ENCODE results near the gene FBXL19.

FBXL19 gene

DNA sequence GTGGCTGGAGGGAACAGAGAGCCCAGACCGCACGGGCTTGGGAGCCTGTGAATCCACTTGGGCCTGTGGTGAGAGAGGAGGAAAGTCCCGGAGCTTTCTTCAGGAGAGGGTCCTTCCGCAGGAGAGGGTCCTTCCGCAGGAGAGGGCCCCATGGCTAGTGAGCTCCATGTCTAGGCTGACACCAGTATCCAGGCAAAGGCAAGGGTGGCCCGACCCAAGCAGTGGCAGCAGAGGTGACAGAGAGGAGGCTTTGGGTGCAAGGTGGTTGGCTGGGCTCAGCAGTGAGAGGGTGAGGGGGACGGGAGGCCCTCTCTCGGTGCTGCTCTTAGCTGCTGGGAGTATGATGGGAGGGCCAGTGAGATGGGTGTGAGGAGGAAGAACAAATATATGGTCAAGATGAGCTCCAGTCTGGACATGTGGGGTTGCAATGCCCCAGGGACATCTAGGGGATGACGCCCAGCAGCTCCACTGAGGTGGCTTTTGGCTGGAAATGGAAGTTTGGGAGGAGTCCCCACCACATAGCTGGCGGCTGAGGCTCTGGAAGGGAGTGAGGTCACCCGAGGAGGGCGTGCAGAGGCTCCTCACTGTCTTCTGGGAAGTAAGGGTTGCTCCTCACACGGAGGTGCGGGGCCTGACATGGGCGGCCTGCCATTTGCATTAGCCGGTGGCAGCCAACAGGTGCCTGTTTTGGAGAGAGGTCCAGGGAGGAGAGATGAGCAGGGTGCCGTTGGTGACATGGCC, 59.3 kb downstream of the FBXL19 start:
- Mint-ChIP-seq H3K36me3 (ENCODE audit: low read depth) (peaks cover 27% of the 10 kb centered on the region), H3K27ac (peak overlapping the region in 1 of 3 experiments; percentile 3), H3K27me3 (ENCODE audit: low read depth) (no peaks in the 10 kb centered on the region), H3K4me3 (no peak overlapping the region), H3K9me3 (no peaks in the 10 kb centered on the region), H3K4me1 (no peaks in the 10 kb centered on the region)
- TF ChIP-seq, protein P1, sequence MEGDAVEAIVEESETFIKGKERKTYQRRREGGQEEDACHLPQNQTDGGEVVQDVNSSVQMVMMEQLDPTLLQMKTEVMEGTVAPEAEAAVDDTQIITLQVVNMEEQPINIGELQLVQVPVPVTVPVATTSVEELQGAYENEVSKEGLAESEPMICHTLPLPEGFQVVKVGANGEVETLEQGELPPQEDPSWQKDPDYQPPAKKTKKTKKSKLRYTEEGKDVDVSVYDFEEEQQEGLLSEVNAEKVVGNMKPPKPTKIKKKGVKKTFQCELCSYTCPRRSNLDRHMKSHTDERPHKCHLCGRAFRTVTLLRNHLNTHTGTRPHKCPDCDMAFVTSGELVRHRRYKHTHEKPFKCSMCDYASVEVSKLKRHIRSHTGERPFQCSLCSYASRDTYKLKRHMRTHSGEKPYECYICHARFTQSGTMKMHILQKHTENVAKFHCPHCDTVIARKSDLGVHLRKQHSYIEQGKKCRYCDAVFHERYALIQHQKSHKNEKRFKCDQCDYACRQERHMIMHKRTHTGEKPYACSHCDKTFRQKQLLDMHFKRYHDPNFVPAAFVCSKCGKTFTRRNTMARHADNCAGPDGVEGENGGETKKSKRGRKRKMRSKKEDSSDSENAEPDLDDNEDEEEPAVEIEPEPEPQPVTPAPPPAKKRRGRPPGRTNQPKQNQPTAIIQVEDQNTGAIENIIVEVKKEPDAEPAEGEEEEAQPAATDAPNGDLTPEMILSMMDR (IDR thresholded peaks at IDR 0.05; ENCODE audit: unreplicated experiment in 3 of 3): no peak

- H3K27me3 Mint-ChIP-seq (ENCODE audit: low read depth): no peaks in the 10 kb centered on the region
- peaks cover 26% of the 10 kb centered on the region for H3K36me3 Mint-ChIP-seq (ENCODE audit: low read depth)
- no peak overlapping the region for H3K4me3 Mint-ChIP-seq
- no peaks in the 10 kb centered on the region for H3K9me3 Mint-ChIP-seq
- no peaks in the 10 kb centered on the region for H3K4me1 Mint-ChIP-seq
- H3K27ac Mint-ChIP-seq: no peak overlapping the region
- TF ChIP-seq, protein P1 (IDR thresholded peaks at IDR 0.05; ENCODE audit: unreplicated experiment in 3 of 3): no peak
Measured at GRCh38 chr16:30983289-30983889, 60.0 kb downstream of the FBXL19 start.

DNA sequence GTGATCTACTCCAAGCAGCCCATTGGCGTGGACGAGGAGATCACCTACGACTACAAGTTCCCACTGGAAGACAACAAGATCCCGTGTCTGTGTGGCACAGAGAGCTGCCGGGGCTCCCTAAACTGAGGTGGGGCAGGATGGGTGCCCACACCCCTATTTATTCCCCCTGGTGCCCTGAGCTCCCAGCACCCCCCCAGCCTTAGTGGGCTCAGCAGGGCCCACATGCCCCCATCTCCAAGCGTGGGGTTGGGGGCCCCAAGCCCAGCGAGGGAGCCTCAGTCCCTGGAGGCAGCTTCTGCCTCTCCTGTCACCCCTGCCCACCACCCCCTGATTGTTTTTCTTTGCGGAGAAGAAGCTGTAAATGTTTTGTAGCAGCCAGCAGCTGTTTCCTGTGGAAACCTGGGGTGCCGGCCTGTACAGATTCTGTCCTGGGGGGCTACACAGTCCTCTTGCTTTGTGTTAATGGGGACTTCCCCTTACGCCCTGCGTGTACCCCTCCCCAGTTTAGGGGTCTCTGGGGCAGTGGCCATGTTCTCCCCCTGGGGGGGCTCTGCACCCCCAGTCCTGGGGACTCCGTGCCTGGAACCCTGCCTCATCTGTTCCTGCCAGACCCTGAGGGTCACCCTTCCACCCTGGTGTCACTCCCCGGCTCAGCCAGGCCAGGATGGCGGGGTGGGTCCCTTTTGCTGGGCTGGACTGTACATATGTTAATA, 60.7 kb downstream of the FBXL19 start:
- Mint-ChIP-seq H3K36me3 (ENCODE audit: low read depth) (peaks cover 22% of the 10 kb centered on the region), H3K9me3 (no peaks in the 10 kb centered on the region), H3K27me3 (ENCODE audit: low read depth) (no peaks in the 10 kb centered on the region), H3K4me3 (no peak overlapping the region), H3K27ac (no peak overlapping the region), H3K4me1 (no peaks in the 10 kb centered on the region)
- TF ChIP-seq, protein P1 (IDR thresholded peaks at IDR 0.05; ENCODE audit: unreplicated experiment in 3 of 3): no peak

DNA sequence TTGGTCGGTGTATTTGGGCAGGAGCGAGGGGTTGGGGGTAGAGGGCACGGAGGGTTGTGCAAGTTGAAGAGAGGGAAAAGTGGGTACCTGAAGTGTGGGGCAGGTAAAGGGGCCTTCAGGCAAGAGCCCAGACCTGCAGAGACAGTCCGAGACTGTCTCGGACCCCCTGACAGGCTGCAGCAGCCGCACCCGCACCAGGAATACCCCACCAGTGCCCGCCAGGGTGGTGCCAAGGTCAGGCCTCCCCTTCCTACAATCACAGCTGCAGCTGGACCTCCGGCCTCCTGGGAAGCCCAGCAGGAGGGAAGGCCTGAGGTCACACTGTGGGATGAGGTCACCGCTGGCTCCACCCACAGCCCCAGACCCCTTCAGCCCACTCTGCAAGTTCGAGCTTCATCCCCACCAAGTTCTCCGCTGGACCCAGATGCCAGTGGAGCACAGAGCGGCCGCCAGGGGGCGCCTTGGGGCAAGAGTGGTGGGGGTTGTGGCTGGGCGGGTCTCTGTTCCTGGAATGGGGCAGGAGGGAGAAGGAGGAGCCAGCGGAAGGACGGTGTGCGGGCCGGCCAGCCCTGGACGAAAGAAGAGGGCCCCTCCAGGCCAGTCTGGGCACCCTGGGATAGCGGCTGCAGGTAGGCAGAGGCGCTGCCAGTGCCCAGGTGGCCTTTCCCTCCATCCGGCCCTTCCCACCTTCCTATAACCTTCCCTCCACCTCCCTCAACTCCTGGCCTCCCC, 61.5 kb downstream of the FBXL19 start, which contains the start of gene HSD3B7:
Gene HSD3B7 (plus strand): TSS at position 539 of the 732 bp plus-strand sequence. CDS start 452 bp downstream, outside the sequence.
- Mint-ChIP-seq H3K27ac (peak within 1 kb of the TSS in 2 of 3 experiments; percentile 31 to 45), H3K4me1 (no peaks in the 10 kb centered on the region), H3K27me3 (ENCODE audit: low read depth) (no peaks in the 10 kb centered on the region), H3K4me3 (peak within 1 kb of the TSS; percentile 65 to 80 (median 76)), H3K9me3 (no peaks in the 10 kb centered on the region), H3K36me3 (ENCODE audit: low read depth) (peaks cover 22% of the 10 kb centered on the region)
- TF ChIP-seq, protein P1 (IDR thresholded peaks at IDR 0.05; ENCODE audit: unreplicated experiment in 3 of 3): peak; percentile 82 to 91 (median 88)

DNA sequence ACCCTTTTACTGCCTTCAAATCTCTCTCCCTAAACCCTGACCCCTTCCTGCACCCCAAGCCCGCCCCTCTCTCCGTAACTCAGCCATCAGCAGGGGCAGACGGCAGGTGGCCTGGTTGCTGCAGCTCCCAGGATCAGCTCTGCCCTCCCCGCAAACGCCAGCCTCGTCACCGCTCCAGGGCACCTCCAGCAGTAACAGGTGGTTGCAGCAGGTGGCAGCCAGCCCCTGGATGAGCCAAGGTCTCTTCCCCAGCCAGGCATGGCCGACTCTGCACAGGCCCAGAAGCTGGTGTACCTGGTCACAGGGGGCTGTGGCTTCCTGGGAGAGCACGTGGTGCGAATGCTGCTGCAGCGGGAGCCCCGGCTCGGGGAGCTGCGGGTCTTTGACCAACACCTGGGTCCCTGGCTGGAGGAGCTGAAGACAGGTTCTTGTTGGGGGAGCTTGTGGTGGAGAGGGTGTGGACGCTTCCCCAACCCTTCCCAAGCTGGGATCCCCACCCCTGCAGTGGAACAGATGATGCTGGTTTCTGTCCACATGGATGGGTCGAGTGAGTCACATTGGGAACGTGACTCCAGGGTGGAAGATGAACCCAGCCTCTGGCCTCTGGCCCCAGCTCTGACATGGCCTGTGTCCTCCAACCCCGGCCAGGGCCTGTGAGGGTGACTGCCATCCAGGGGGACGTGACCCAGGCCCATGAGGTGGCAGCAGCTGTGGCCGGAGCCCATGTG, 62.2 kb downstream of the FBXL19 start:
- Mint-ChIP-seq H3K4me3 (peak overlapping the region; percentile 65 to 80 (median 76)), H3K4me1 (no peaks in the 10 kb centered on the region), H3K27ac (peak overlapping the region in 2 of 3 experiments; percentile 31 to 45), H3K9me3 (no peaks in the 10 kb centered on the region), H3K36me3 (ENCODE audit: low read depth) (peaks cover 17% of the 10 kb centered on the region), H3K27me3 (ENCODE audit: low read depth) (no peaks in the 10 kb centered on the region)
- TF ChIP-seq, protein P1 (IDR thresholded peaks at IDR 0.05; ENCODE audit: unreplicated experiment in 3 of 3): no peak
